Activated CD8-positive, alpha-beta T cell treated with anti-CD3 and anti-CD28 coated beads for 36 hours (primary cell): ENCODE results near the gene SNX22. TPM values are rescaled to one million over a fixed set of nuclear protein-coding genes. Genes with fewer than 3 reads are reported as not detected.
A peak's percentile ranks its signal among the peaks of the same experiment; 100 is the strongest.

Source experiments
- ATAC-seq: fragments of 200-7000 bp; cut with Tn5 transposase; one replicate; pipeline ENCODE4 v1.10.0; 2021; ENCODE audit warnings: mild to moderate bottlenecking, moderate library complexity
- CTCF ChIA-PET: fragments of 350-600 bp; sonication (Branson Sonifier 250); formaldehyde crosslinking; loops from one replicate; lab custom pipeline; 2021; ENCODE audit warnings: antibody characterized with exemption; lab: Charles Lee
- POLR2A ChIA-PET: fragments of 350-600 bp; sonication (Branson Sonifier 250); formaldehyde crosslinking; loops from one replicate; lab custom pipeline; 2021; ENCODE audit warnings: antibody characterized with exemption; lab: Charles Lee
- DNase-seq: peaks from one replicate; pipeline ENCODE4 v3.0.0-alpha.2; 2020
- H3K27ac Mint-ChIP-seq: one replicate; pipeline ENCODE4 v1.8.0; 2021; ENCODE audit warnings: mild to moderate bottlenecking, mixed read lengths
- H3K27me3 Mint-ChIP-seq: one replicate; pipeline ENCODE4 v1.8.0; 2021; ENCODE audit warnings: mixed read lengths
- H3K36me3 Mint-ChIP-seq: one replicate; pipeline ENCODE4 v1.8.0; 2021; ENCODE audit warnings: low read depth, mixed read lengths
- H3K4me1 Mint-ChIP-seq: one replicate; pipeline ENCODE4 v1.8.0; 2021; ENCODE audit warnings: low read depth, mixed read lengths
- H3K4me3 Mint-ChIP-seq: one replicate; pipeline ENCODE4 v1.8.0; 2021; ENCODE audit warnings: mild to moderate bottlenecking, moderate library complexity, mixed read lengths
- H3K9me3 Mint-ChIP-seq: one replicate; pipeline ENCODE4 v1.8.0; 2021; ENCODE audit warnings: mixed read lengths
- CTCF ChIP-seq: fragments of 200-600 bp; IDR thresholded peaks from one replicate; pipeline ENCODE4 v1.8.0; 2022; ENCODE audit warnings: antibody characterized with exemption, mild to moderate bottlenecking
- intact Hi-C: fragments of 100-400 bp; cut with micrococcal nuclease; formaldehyde crosslinking; loops from one replicate; pipeline ENCODE4 v1.10.0; 2022
- total RNA-seq, 2 experiments: library from RNA; stranded (reverse); gene quantifications; one replicate each; pipeline ENCODE4 v1.2.3, GENCODE V29; 2021

SNX22 gene
- total RNA-seq, 2 experiments from 2014 or later: 1.6 to 1.8 TPM

GRCh38 chr15:64149893-64150578 lies 1.5 kb upstream of the SNX22 start:
- peaks cover 20% of the 10 kb centered on the region for H3K4me1 Mint-ChIP-seq
- H3K27ac Mint-ChIP-seq: no peak overlapping the region
- no peak for ATAC-seq
- H3K9me3 Mint-ChIP-seq: no peaks in the 10 kb centered on the region
- no peak overlapping the region for H3K4me3 Mint-ChIP-seq
- ChIA-PET POLR2A (interaction anchor here (0.7 to 4.2 kb wide), 4 partner anchors 10 to 54 kb away, joined by 3 to 30 read pairs (median 10); partner anchors contain the start of genes PPIB and SNX1), CTCF (interaction anchor here (0.9 to 1.4 kb wide), 4 partner anchors 52 to 398 kb away, joined by 3 read pairs; no protein-coding TSS in a partner anchor)
- no peak for DNase-seq
- H3K36me3 Mint-ChIP-seq: peaks cover 3% of the 10 kb centered on the region
- TF ChIP-seq CTCF: no peak
- intact Hi-C loops: no loop called here
- peaks cover 15% of the 10 kb centered on the region for H3K27me3 Mint-ChIP-seq

GRCh38 chr15:64152507-64153387 lies 1.2 kb downstream of the SNX22 start:
- TF ChIP-seq CTCF: no peak
- DNase-seq: peak; percentile 25
- ChIA-PET CTCF (interaction anchor here (0.6 to 4.4 kb wide), 22 partner anchors 9 to 575 kb away, joined by 3 to 40 read pairs (median 4); partner anchors contain the start of genes CIAO2A, PPIB and SNX1), POLR2A (interaction anchor here (0.7 to 4.2 kb wide), 5 partner anchors 9 to 59 kb away, joined by 3 to 30 read pairs (median 6); partner anchors contain the start of genes CIAO2A, PPIB and SNX1)
- no peak for ATAC-seq
- H3K27ac Mint-ChIP-seq: no peak overlapping the region
- peak overlapping the region; percentile 64 for H3K4me3 Mint-ChIP-seq
- peaks cover 15% of the 10 kb centered on the region for H3K27me3 Mint-ChIP-seq
- intact Hi-C loops: no loop called here
- H3K4me1 Mint-ChIP-seq: peaks cover 20% of the 10 kb centered on the region
- no peaks in the 10 kb centered on the region for H3K9me3 Mint-ChIP-seq
- peaks cover 13% of the 10 kb centered on the region for H3K36me3 Mint-ChIP-seq

- peak overlapping the region; percentile 36 for H3K4me3 Mint-ChIP-seq
- CTCF ChIA-PET: interaction anchor here (0.6 to 4.4 kb wide), 29 partner anchors 9 to 574 kb away, joined by 3 to 40 read pairs (median 4); partner anchors contain the start of genes CIAO2A, PPIB and SNX1
- peaks cover 15% of the 10 kb centered on the region for H3K27me3 Mint-ChIP-seq
- TF ChIP-seq CTCF: peak; percentile 91
- ATAC-seq (peak; percentile 89), DNase-seq (peak; percentile 95)
- H3K4me1 Mint-ChIP-seq: peaks cover 26% of the 10 kb centered on the region
- intact Hi-C loops: no loop called here
- H3K9me3 Mint-ChIP-seq: no peaks in the 10 kb centered on the region
- peaks cover 20% of the 10 kb centered on the region for H3K36me3 Mint-ChIP-seq
- peak overlapping the region; percentile 66 for H3K27ac Mint-ChIP-seq
- POLR2A ChIA-PET: interaction anchor here (0.7 to 4.2 kb wide), 7 partner anchors 8 to 60 kb away, joined by 3 to 30 read pairs (median 6); partner anchors contain the start of genes CIAO2A, PPIB and SNX1
These were observed 2.2 kb downstream of the SNX22 start for GRCh38 chr15:64153480-64154367.

GRCh38 chr15:64155802-64156651 lies 4.5 kb downstream of the SNX22 start:
- H3K4me1 Mint-ChIP-seq: peaks cover 29% of the 10 kb centered on the region
- CTCF ChIA-PET: interaction anchor here (4.4 kb wide), 1 partner anchor 12 kb away, joined by 34 read pairs; no protein-coding TSS in a partner anchor
- intact Hi-C loops: no loop called here
- ATAC-seq (no peak), DNase-seq (no peak)
- no peak overlapping the region for H3K4me3 Mint-ChIP-seq
- H3K27me3 Mint-ChIP-seq: peaks cover 12% of the 10 kb centered on the region
- POLR2A ChIA-PET: interaction anchor here (0.6 kb wide), 1 partner anchor 37 kb away, joined by 3 read pairs; no protein-coding TSS in a partner anchor
- no peak for TF ChIP-seq CTCF
- H3K36me3 Mint-ChIP-seq: peaks cover 33% of the 10 kb centered on the region
- H3K27ac Mint-ChIP-seq: no peak overlapping the region
- no peaks in the 10 kb centered on the region for H3K9me3 Mint-ChIP-seq
